CD4-positive, alpha-beta memory T cell (primary cell): ENCODE results near the gene PTH. TPM values are rescaled to one million over a fixed set of nuclear protein-coding genes. Genes with fewer than 3 reads are reported as not detected.

Experiments
- CTCF ChIA-PET: fragments of 350-600 bp; sonication (Branson Sonifier 250); formaldehyde crosslinking; loops from one replicate; lab custom pipeline; 2021; ENCODE audit warnings: inconsistent platforms; ENCODE audit not compliant: partially characterized antibody; lab: Charles Lee
- POLR2A ChIA-PET: fragments of 350-600 bp; sonication (Branson Sonifier 250); formaldehyde crosslinking; loops from one replicate; lab custom pipeline; 2021; ENCODE audit not compliant: partially characterized antibody; lab: Charles Lee
- DNase-seq, 5 donors: peaks; one replicate each; pipeline versions ENCODE4 v3.0.0 to v3.0.0-alpha.2; 2020 to 2022; ENCODE audit warnings: mixed read lengths in 1 of 5
- H3K27ac ChIP-seq: one replicate; pipeline ENCODE4 v1.7.0; 2013; ENCODE audit warnings: low read depth, low read length
- H3K27me3 ChIP-seq: 2 replicates; pipeline ENCODE4 v1.7.0; 2013; ENCODE audit warnings: mild to moderate bottlenecking, low read length, moderate library complexity; ENCODE audit not compliant: insufficient read depth
- H3K36me3 ChIP-seq: 2 replicates; pipeline ENCODE4 v1.7.0; 2013; ENCODE audit warnings: mild to moderate bottlenecking, low read length, moderate library complexity; ENCODE audit not compliant: insufficient read depth
- H3K4me1 ChIP-seq: 2 replicates; pipeline ENCODE4 v1.7.0; 2013; ENCODE audit warnings: mild to moderate bottlenecking, low read length, moderate library complexity; ENCODE audit not compliant: insufficient read depth
- H3K4me3 ChIP-seq, 2 donors: one replicate each; pipeline ENCODE4 v1.7.0; 2013; ENCODE audit warnings: low read length in 2 of 2, mild to moderate bottlenecking in 1 of 2
- H3K9me3 ChIP-seq, 2 donors: one replicate each; pipeline ENCODE4 v1.7.0; 2013; ENCODE audit warnings: low read length in 2 of 2, control low read depth in 1 of 2; ENCODE audit not compliant: control insufficient read depth in 1 of 2
- H3K27ac Mint-ChIP-seq, 7 donors: one replicate each; pipeline ENCODE4 v1.8.0; 2020 to 2021; ENCODE audit warnings: mixed read lengths in 7 of 7, mild to moderate bottlenecking in 6 of 7, inconsistent platforms in 3 of 7, moderate library complexity in 3 of 7
- H3K27me3 Mint-ChIP-seq, 2 donors: one replicate each; pipeline ENCODE4 v1.8.0; 2020 to 2021; ENCODE audit warnings: mixed read lengths in 2 of 2
- H3K36me3 Mint-ChIP-seq, 2 donors: one replicate each; pipeline ENCODE4 v1.8.0; 2020 to 2021; ENCODE audit warnings: mixed read lengths in 2 of 2, inconsistent platforms in 1 of 2, mild to moderate bottlenecking in 1 of 2
- H3K4me1 Mint-ChIP-seq, 4 donors: one replicate each; pipeline ENCODE4 v1.8.0; 2020 to 2021; ENCODE audit warnings: mixed read lengths in 4 of 4, mild to moderate bottlenecking in 1 of 4
- H3K4me3 Mint-ChIP-seq, 8 donors: one replicate each; pipeline ENCODE4 v1.8.0; 2020 to 2021; ENCODE audit warnings: mixed read lengths in 8 of 8, mild to moderate bottlenecking in 7 of 8, moderate library complexity in 6 of 8, inconsistent platforms in 3 of 8
- H3K9me3 Mint-ChIP-seq, 8 donors: one replicate each; pipeline ENCODE4 v1.8.0; 2020 to 2021; ENCODE audit warnings: mixed read lengths in 8 of 8, mild to moderate bottlenecking in 5 of 8, inconsistent platforms in 3 of 8, moderate library complexity in 1 of 8
- intact Hi-C: fragments of 100-400 bp; cut with micrococcal nuclease; formaldehyde crosslinking; loops from one replicate; pipeline ENCODE4 v1.15.1; 2023
- polyA plus RNA-seq, 2 donors: library from polyadenylated mRNA; unstranded; fragments of 300-500 nt; fragmentation: Illumina TruSeq; gene quantifications; one replicate each; pipeline ENCODE4 v1.2.3, GENCODE V29; 2021
- total RNA-seq, 2 experiments: library from RNA; stranded (reverse); gene quantifications; one replicate each; pipeline ENCODE4 v1.2.3, GENCODE V29; 2021

Gene PTH
- total and polyA plus RNA-seq, 4 experiments from 2014 or later: not detected

GRCh38 chr11:13450832-13451397 is 44.9 kb downstream of the PTH start:
- H3K27ac Mint-ChIP-seq: peak overlapping the region in 3 of 7 donors; percentile 61 to 70 (median 66)
- peak overlapping the region in 3 of 8 donors; percentile 31 to 52 (median 42) for H3K4me3 Mint-ChIP-seq
- ChIA-PET POLR2A (interaction anchor here (0.5 to 1.1 kb wide), 3 partner anchors 10 to 1685 kb away, joined by 3 to 5 read pairs (median 3); partner anchors contain the start of gene BTBD10), CTCF (interaction anchor here (0.9 to 1.7 kb wide), 2 partner anchors 9 to 14 kb away, joined by 3 to 5 read pairs; no protein-coding TSS in a partner anchor)
- Histone ChIP-seq H3K4me3 (no peak overlapping the region), H3K27me3 (no peaks in the 10 kb centered on the region), H3K4me1 (no peaks in the 10 kb centered on the region), H3K27ac (no peak overlapping the region), H3K9me3 (peaks cover 0 to 3% of the 10 kb centered on the region in 2 donors), H3K36me3 (no peaks in the 10 kb centered on the region)
- H3K36me3 Mint-ChIP-seq: peaks cover 29 to 40% of the 10 kb centered on the region in 2 donors
- DNase-seq: no peak
- H3K27me3 Mint-ChIP-seq: no peaks in the 10 kb centered on the region
- peaks cover 38 to 48% (median 46%) of the 10 kb centered on the region in 4 donors for H3K4me1 Mint-ChIP-seq
- intact Hi-C loops: no loop called here
- H3K9me3 Mint-ChIP-seq: peaks cover 0 to 13% (median 9%) of the 10 kb centered on the region in 8 donors

GRCh38 chr11:13449522-13449921 is 46.3 kb downstream of the PTH start:
- H3K27ac Mint-ChIP-seq: no peak overlapping the region
- Histone ChIP-seq H3K27me3 (no peaks in the 10 kb centered on the region), H3K27ac (no peak overlapping the region), H3K9me3 (peaks cover 0 to 3% of the 10 kb centered on the region in 2 donors), H3K4me1 (no peaks in the 10 kb centered on the region), H3K4me3 (no peak overlapping the region), H3K36me3 (no peaks in the 10 kb centered on the region)
- H3K36me3 Mint-ChIP-seq: peaks cover 29 to 36% of the 10 kb centered on the region in 2 donors
- intact Hi-C loops: no loop called here
- ChIA-PET CTCF (no interaction called here), POLR2A (interaction anchor here (0.7 kb wide), 1 partner anchor 228 kb away, joined by 5 read pairs; no protein-coding TSS in a partner anchor)
- DNase-seq: no peak
- H3K27me3 Mint-ChIP-seq: no peaks in the 10 kb centered on the region
- peaks cover 37 to 52% (median 50%) of the 10 kb centered on the region in 4 donors for H3K4me1 Mint-ChIP-seq
- H3K4me3 Mint-ChIP-seq: no peak overlapping the region
- peaks cover 0 to 13% (median 9%) of the 10 kb centered on the region in 8 donors for H3K9me3 Mint-ChIP-seq

GRCh38 chr11:13448876-13449275 is 46.9 kb downstream of the PTH start:
- intact Hi-C loops: no loop called here
- H3K36me3 Mint-ChIP-seq: peaks cover 29 to 36% of the 10 kb centered on the region in 2 donors
- peaks cover 38 to 53% (median 51%) of the 10 kb centered on the region in 4 donors for H3K4me1 Mint-ChIP-seq
- no peak overlapping the region for H3K4me3 Mint-ChIP-seq
- H3K9me3 Mint-ChIP-seq: peaks cover 0 to 13% (median 9%) of the 10 kb centered on the region in 8 donors
- H3K27ac Mint-ChIP-seq: no peak overlapping the region
- Histone ChIP-seq H3K36me3 (no peaks in the 10 kb centered on the region), H3K27ac (no peak overlapping the region), H3K9me3 (peaks cover 0 to 3% of the 10 kb centered on the region in 2 donors), H3K4me1 (no peaks in the 10 kb centered on the region), H3K4me3 (no peak overlapping the region), H3K27me3 (no peaks in the 10 kb centered on the region)
- POLR2A ChIA-PET: no interaction called here
- no peaks in the 10 kb centered on the region for H3K27me3 Mint-ChIP-seq
- CTCF ChIA-PET: no interaction called here
- DNase-seq: no peak

- peaks cover 0 to 13% (median 6%) of the 10 kb centered on the region in 8 donors for H3K9me3 Mint-ChIP-seq
- ChIA-PET POLR2A (no interaction called here), CTCF (no interaction called here)
- no peak for DNase-seq
- Histone ChIP-seq H3K4me1 (no peaks in the 10 kb centered on the region), H3K36me3 (no peaks in the 10 kb centered on the region), H3K27ac (no peak overlapping the region), H3K27me3 (no peaks in the 10 kb centered on the region), H3K9me3 (peaks cover 0 to 3% of the 10 kb centered on the region in 2 donors), H3K4me3 (no peak overlapping the region)
- intact Hi-C loops: no loop called here
- H3K36me3 Mint-ChIP-seq: peaks cover 25 to 26% of the 10 kb centered on the region in 2 donors
- H3K27ac Mint-ChIP-seq: no peak overlapping the region
- no peak overlapping the region for H3K4me3 Mint-ChIP-seq
- H3K4me1 Mint-ChIP-seq: peaks cover 38 to 58% (median 51%) of the 10 kb centered on the region in 4 donors
- no peaks in the 10 kb centered on the region for H3K27me3 Mint-ChIP-seq
Measured at GRCh38 chr11:13446444-13446843, 49.4 kb downstream of the PTH start.

GRCh38 chr11:13445588-13445987 is 50.2 kb downstream of the PTH start:
- Mint-ChIP-seq H3K9me3 (peaks cover 0 to 6% (median 2%) of the 10 kb centered on the region in 8 donors), H3K4me3 (no peak overlapping the region), H3K27me3 (no peaks in the 10 kb centered on the region), H3K4me1 (peaks cover 32 to 56% (median 47%) of the 10 kb centered on the region in 4 donors), H3K27ac (no peak overlapping the region), H3K36me3 (peaks cover 17 to 18% of the 10 kb centered on the region in 2 donors)
- intact Hi-C loops: no loop called here
- ChIA-PET POLR2A (no interaction called here), CTCF (no interaction called here)
- no peaks in the 10 kb centered on the region for H3K9me3 ChIP-seq
- no peaks in the 10 kb centered on the region for H3K27me3 ChIP-seq
- peaks cover 1% of the 10 kb centered on the region for H3K4me1 ChIP-seq
- no peak for DNase-seq
- no peak overlapping the region for H3K27ac ChIP-seq
- H3K36me3 ChIP-seq: no peaks in the 10 kb centered on the region
- no peak overlapping the region for H3K4me3 ChIP-seq

Other genes with a start within 250 kb of the PTH start
- gene BMAL1, start 218.2 kb downstream of the PTH start, total RNA-seq: 100 to 1,000 TPM; 101 to 112 TPM
- 10 to 100 TPM; 18.8 to 38.8 TPM for gene BMAL1, start 218.2 kb downstream of the PTH start, polyA plus RNA-seq
- 10 to 100 TPM; 22.4 to 22.6 TPM for gene BTBD10, start 32.8 kb downstream of the PTH start, total RNA-seq
- 10 to 100 TPM; 11.5 to 13.7 TPM for gene BTBD10, start 32.8 kb downstream of the PTH start, polyA plus RNA-seq
- gene FAR1, start 172.7 kb upstream of the PTH start, total RNA-seq: 10 to 100 TPM; 34.5 to 39.7 TPM
- 1 to 10 TPM; 3.0 to 9.9 TPM for gene FAR1, start 172.7 kb upstream of the PTH start, polyA plus RNA-seq